ENCODE measurements around the gene MLPH. TPM values are rescaled to one million over a fixed set of nuclear protein-coding genes. Genes with fewer than 3 reads are reported as not detected.

MLPH gene
- total RNA-seq, 4 donors from 2014 or later, result 13.3 to 37.9 (median 19.9) TPM

DNA sequence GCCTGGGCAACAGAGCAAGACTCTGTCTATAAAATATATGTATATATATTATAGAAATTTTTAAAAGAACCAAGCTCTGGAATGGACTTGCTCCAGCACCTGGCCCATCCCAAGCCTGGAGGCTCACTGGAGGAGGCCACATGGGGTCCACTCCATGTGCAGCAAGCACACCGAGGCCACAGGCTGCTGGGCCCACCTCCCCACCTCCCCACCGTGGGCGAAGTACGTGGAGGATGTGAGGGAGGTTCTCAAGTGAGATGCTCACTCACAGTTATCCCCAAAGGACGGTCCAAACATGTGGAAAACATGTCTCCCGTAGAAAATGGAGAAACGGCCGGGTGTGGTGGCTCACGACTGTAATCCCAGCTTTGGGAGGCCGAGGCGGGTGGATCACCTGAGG lies 117.3 kb downstream of the MLPH start:
- intact Hi-C loops (cut with DNase I; ENCODE audit: low total_unique reads), result no loop called here
- no peak overlapping the region for H3K4me3 ChIP-seq (ENCODE audit: low read depth, poor library complexity, severe bottlenecking)
- WGBS, 2 donors, result 83 to 94% methylated on average over 11 of the region's 11 CpGs
- no peak for DNase-seq (ENCODE audit: low spot score in 2 of 2)
- no peak for TF ChIP-seq POLR2A (IDR thresholded peaks at IDR 0.05)
- TF ChIP-seq, protein P1, sequence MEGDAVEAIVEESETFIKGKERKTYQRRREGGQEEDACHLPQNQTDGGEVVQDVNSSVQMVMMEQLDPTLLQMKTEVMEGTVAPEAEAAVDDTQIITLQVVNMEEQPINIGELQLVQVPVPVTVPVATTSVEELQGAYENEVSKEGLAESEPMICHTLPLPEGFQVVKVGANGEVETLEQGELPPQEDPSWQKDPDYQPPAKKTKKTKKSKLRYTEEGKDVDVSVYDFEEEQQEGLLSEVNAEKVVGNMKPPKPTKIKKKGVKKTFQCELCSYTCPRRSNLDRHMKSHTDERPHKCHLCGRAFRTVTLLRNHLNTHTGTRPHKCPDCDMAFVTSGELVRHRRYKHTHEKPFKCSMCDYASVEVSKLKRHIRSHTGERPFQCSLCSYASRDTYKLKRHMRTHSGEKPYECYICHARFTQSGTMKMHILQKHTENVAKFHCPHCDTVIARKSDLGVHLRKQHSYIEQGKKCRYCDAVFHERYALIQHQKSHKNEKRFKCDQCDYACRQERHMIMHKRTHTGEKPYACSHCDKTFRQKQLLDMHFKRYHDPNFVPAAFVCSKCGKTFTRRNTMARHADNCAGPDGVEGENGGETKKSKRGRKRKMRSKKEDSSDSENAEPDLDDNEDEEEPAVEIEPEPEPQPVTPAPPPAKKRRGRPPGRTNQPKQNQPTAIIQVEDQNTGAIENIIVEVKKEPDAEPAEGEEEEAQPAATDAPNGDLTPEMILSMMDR (IDR thresholded peaks at IDR 0.05), result no peak

Small RNA genes lying within 50 kb of the gene (microRNA-seq; reads per million reads assigned to microRNA genes)
- gene MIR6811 (ENCODE audit: borderline number of aligned reads in 1 of 2, borderline replicate concordance in 2 of 2), result 0 reads per million in 2 donors

Other genes starting within 250 kb of the MLPH start
- gene COL6A3, start 73.1 kb upstream of the MLPH start, total RNA-seq, result 100 to 1,000 TPM in 1 of 4 donors, 10 to 100 TPM in 3; 43.1 to 204 (median 62.4) TPM
- not detected for gene PRLH, start 79.3 kb downstream of the MLPH start, total RNA-seq
- gene RAB17, start 103.5 kb downstream of the MLPH start, total RNA-seq, result 1 to 10 TPM; 1.7 to 6.3 (median 2.8) TPM
- 10 to 100 TPM; 45.5 to 88.0 (median 67.5) TPM for gene LRRFIP1, start 140.3 kb downstream of the MLPH start, total RNA-seq

Data from lower leg skin (tissue), 4 donors.